ENCODE measurements around the gene MYOM3. TPM values are rescaled to one million over a fixed set of nuclear protein-coding genes. Genes with fewer than 3 reads are reported as not detected.

Gene MYOM3
- total RNA-seq, 1 donor from 2014 or later: not detected

DNA sequence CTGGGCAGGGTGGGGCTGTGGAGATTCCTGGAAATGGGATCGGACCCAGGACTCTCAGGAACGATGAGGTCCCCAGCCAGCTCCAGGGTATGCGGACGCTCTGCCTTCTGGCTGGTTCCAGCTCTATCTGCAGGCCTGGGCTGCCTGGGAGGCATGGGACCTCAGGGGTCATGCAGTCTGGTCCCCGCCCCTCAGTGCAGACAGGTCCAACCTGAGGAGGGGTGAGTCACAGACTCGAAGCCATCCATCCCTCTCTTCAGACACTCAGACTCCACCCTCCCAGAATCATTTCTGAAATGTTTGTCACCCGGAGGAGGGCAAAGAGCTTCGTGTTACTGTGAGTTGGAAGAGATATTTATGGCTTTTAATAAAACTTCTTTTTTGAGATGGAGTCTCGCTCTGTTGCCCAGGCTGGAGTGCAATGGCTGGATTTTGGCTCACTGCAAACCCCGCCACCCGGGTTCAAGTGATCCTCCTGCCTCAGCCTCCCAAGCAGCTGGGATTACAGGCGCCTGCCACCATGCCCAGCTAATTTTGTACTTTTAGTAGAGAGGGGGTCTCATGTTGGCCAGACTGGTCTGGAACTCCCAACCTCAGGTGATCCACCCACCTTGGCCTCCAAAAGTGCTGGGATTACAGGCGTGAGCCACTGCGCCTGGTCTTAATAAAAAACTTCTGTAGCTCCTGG, 5.9 kb upstream of the MYOM3 start:
- H3K27ac Mint-ChIP-seq (ENCODE audit: unreplicated experiment): no peak overlapping the region
- no peak overlapping the region for H3K4me3 Mint-ChIP-seq (ENCODE audit: unreplicated experiment)
- no peaks in the 10 kb centered on the region for H3K36me3 Mint-ChIP-seq (ENCODE audit: unreplicated experiment)
- H3K4me1 Mint-ChIP-seq (ENCODE audit: low read depth, unreplicated experiment): no peaks in the 10 kb centered on the region
- peaks cover 1% of the 10 kb centered on the region for H3K9me3 Mint-ChIP-seq (ENCODE audit: unreplicated experiment)
- no peak for DNase-seq
- H3K27me3 Mint-ChIP-seq (ENCODE audit: unreplicated experiment): no peaks in the 10 kb centered on the region
- TF ChIP-seq, protein P1, sequence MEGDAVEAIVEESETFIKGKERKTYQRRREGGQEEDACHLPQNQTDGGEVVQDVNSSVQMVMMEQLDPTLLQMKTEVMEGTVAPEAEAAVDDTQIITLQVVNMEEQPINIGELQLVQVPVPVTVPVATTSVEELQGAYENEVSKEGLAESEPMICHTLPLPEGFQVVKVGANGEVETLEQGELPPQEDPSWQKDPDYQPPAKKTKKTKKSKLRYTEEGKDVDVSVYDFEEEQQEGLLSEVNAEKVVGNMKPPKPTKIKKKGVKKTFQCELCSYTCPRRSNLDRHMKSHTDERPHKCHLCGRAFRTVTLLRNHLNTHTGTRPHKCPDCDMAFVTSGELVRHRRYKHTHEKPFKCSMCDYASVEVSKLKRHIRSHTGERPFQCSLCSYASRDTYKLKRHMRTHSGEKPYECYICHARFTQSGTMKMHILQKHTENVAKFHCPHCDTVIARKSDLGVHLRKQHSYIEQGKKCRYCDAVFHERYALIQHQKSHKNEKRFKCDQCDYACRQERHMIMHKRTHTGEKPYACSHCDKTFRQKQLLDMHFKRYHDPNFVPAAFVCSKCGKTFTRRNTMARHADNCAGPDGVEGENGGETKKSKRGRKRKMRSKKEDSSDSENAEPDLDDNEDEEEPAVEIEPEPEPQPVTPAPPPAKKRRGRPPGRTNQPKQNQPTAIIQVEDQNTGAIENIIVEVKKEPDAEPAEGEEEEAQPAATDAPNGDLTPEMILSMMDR (IDR thresholded peaks at IDR 0.05; ENCODE audit: partially characterized antibody, unreplicated experiment): no peak

DNA sequence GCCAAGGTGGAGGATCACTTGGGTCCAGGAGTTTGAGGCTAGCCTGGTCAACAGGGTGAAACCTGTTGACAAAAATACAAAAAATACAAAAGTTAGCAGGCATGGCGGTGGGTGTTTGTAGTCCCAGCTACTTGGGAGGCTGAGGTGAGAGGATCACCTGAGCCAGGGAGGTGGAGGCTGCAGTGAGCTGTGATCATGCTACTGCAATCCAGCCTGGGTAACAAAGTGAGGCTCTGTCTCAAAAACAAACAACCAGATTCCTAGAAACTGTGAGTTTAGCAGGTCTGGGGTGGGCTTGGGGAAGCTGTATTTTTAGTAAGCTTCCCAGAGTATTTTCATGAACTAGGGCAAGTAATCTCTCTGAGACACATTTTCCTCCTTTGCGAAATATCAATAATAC, 5.2 kb upstream of the MYOM3 start:
- Mint-ChIP-seq H3K27me3 (ENCODE audit: unreplicated experiment) (no peaks in the 10 kb centered on the region), H3K36me3 (ENCODE audit: unreplicated experiment) (no peaks in the 10 kb centered on the region), H3K4me3 (ENCODE audit: unreplicated experiment) (no peak overlapping the region), H3K9me3 (ENCODE audit: unreplicated experiment) (peaks cover 1% of the 10 kb centered on the region), H3K4me1 (ENCODE audit: low read depth, unreplicated experiment) (no peaks in the 10 kb centered on the region), H3K27ac (ENCODE audit: unreplicated experiment) (no peak overlapping the region)
- DNase-seq: no peak
- TF ChIP-seq, protein P1 (IDR thresholded peaks at IDR 0.05; ENCODE audit: partially characterized antibody, unreplicated experiment): no peak

DNA sequence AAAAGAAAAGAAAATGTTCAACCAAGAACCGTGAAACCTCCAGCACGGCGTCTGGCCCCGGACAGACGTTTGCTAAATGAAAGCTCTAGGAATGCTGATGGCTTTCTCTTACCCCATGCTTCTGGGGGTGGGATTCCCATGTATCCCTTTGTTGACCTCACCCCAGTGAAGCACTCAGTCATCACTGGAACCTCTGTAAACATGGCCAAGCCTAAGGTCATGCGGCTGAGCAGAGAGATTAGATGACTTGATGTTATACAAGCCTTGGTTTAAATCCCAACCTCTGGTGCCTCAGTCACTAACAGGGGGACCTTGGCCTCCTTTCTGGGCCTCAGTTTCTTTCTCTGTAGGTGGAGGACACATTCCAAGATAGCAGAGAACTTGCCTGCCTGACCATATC, 2.8 kb upstream of the MYOM3 start:
- no peaks in the 10 kb centered on the region for H3K27me3 Mint-ChIP-seq (ENCODE audit: unreplicated experiment)
- TF ChIP-seq, protein P1 (IDR thresholded peaks at IDR 0.05; ENCODE audit: partially characterized antibody, unreplicated experiment): no peak

DNA sequence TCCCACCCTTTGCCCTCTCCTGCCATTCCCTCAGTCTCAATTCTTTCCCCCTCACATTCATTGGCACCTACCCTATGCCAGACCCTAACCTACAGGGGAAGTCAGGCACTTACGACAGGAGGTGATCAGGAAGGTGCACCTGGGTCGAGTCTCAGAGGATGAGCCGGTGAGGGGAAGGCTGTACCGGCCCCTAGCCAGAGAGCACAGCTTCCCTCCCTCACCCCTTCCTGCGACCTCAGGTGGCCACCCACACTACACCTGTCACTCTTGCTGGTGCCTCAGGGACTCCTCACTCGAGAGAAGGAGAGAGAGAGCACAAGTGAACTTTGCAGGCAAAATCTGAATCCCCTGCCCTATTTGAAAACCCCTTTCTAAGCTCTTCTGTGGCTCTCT, 1.7 kb upstream of the MYOM3 start:
- TF ChIP-seq, protein P1 (IDR thresholded peaks at IDR 0.05; ENCODE audit: partially characterized antibody, unreplicated experiment): no peak
- no peaks in the 10 kb centered on the region for H3K36me3 Mint-ChIP-seq (ENCODE audit: unreplicated experiment)
- H3K4me3 Mint-ChIP-seq (ENCODE audit: unreplicated experiment): no peak overlapping the region
- peaks cover 4% of the 10 kb centered on the region for H3K4me1 Mint-ChIP-seq (ENCODE audit: low read depth, unreplicated experiment)
- DNase-seq: no peak
- no peak overlapping the region for H3K27ac Mint-ChIP-seq (ENCODE audit: unreplicated experiment)
- peaks cover 3% of the 10 kb centered on the region for H3K9me3 Mint-ChIP-seq (ENCODE audit: unreplicated experiment)
- no peaks in the 10 kb centered on the region for H3K27me3 Mint-ChIP-seq (ENCODE audit: unreplicated experiment)

More for the DNA sequence above, 2.8 kb upstream of the MYOM3 start:
- Mint-ChIP-seq H3K27ac (ENCODE audit: unreplicated experiment) (no peak overlapping the region), H3K4me1 (ENCODE audit: low read depth, unreplicated experiment) (peaks cover 4% of the 10 kb centered on the region), H3K36me3 (ENCODE audit: unreplicated experiment) (no peaks in the 10 kb centered on the region), H3K9me3 (ENCODE audit: unreplicated experiment) (peaks cover 1% of the 10 kb centered on the region), H3K4me3 (ENCODE audit: unreplicated experiment) (no peak overlapping the region)
- no peak for DNase-seq

DNA sequence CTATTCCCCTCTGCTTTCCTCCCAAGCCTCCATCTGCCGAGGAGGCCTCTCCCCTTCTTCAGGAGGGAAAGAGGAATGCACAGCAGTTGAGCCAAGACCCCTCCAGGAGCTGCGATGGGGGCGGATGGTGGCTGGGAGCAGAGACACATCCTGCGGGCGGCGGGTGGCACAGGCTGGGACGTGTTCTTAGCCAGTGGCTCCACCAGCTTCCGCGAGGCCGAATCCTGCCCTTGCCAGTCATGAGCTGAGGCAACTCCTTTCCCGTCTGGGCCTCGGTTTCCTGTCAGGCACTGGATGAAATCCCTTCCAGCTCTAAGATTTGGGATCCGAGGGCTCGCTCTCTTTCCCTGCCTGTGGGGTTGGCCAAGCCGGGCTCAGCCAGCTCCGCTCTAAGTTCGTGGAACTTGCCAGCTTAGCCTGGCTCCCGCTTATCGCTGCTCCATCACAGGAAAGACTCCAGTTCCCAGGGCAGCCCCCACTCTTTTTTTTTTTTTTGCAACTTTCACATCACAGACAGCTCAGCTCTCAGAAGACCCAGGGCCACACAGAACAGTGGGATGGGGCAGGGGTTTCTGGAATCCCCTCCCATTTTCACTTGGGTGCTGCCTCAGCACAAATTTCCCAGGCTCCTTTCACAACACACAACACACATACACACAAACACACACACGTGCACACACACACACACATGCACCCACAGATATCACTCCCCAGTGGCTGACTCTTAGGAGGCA, 506 bp downstream of the MYOM3 start:
- Mint-ChIP-seq H3K4me3 (ENCODE audit: unreplicated experiment) (no peak overlapping the region), H3K36me3 (ENCODE audit: unreplicated experiment) (no peaks in the 10 kb centered on the region), H3K4me1 (ENCODE audit: low read depth, unreplicated experiment) (peaks cover 4% of the 10 kb centered on the region), H3K9me3 (ENCODE audit: unreplicated experiment) (peaks cover 3% of the 10 kb centered on the region), H3K27ac (ENCODE audit: unreplicated experiment) (no peak overlapping the region), H3K27me3 (ENCODE audit: unreplicated experiment) (no peaks in the 10 kb centered on the region)
- TF ChIP-seq, protein P1 (IDR thresholded peaks at IDR 0.05; ENCODE audit: partially characterized antibody, unreplicated experiment): no peak
- DNase-seq: no peak

Data from glutamatergic neuron (in vitro differentiated cells).